GM23338 (cell line): ENCODE results near the gene BRAP. TPM values are rescaled to one million over a fixed set of nuclear protein-coding genes. Genes with fewer than 3 reads are reported as not detected.
"Not testable (repeated sequence)": the region's sequence is repeated elsewhere in the genome, so short reads cannot be mapped to it uniquely, and the experiment has no call there.

Source experiments
- ATAC-seq: fragments of 200-7000 bp; cut with Tn5 transposase; 3 replicates; pipeline ENCODE4 v1.9.1; 2020
- DNase-seq: peaks from one replicate; pipeline ENCODE4 v3.0.0-alpha.2; 2015; ENCODE audit warnings: low spot score
- H2AFZ ChIP-seq: fragments of 200-600 bp; sonication (generic); 2 replicates; pipeline ENCODE4 v1.8.0; 2016; ENCODE audit warnings: antibody characterized with exemption, mild to moderate bottlenecking, moderate library complexity
- H3F3A ChIP-seq: fragments of 200-600 bp; sonication (generic); replicated peaks from 2 replicates; pipeline ENCODE4 v1.8.0; 2017; ENCODE audit warnings: antibody characterized with exemption, mixed run types, low read depth
- H3K27ac ChIP-seq: fragments of 200-600 bp; sonication (generic); 2 replicates; pipeline ENCODE4 v1.6.1; 2016; ENCODE audit warnings: low read depth
- H3K27me3 ChIP-seq: fragments of 200-600 bp; sonication (generic); 2 replicates; pipeline ENCODE4 v1.8.0; 2016; ENCODE audit warnings: mild to moderate bottlenecking, mixed run types, moderate library complexity; ENCODE audit not compliant: insufficient read depth
- H3K36me3 ChIP-seq: fragments of 200-600 bp; sonication (generic); 2 replicates; pipeline ENCODE4 v1.8.0; 2016; ENCODE audit warnings: mild to moderate bottlenecking; ENCODE audit not compliant: insufficient read depth
- H3K4me1 ChIP-seq: fragments of 200-600 bp; sonication (generic); 2 replicates; pipeline ENCODE4 v1.8.0; 2016; ENCODE audit warnings: mild to moderate bottlenecking, moderate library complexity; ENCODE audit not compliant: insufficient read depth
- H3K4me2 ChIP-seq: fragments of 200-600 bp; sonication (generic); 2 replicates; pipeline ENCODE4 v1.7.1; 2017; ENCODE audit warnings: mixed run types
- H3K4me3 ChIP-seq: fragments of 200-600 bp; sonication (generic); 2 replicates; pipeline ENCODE4 v1.6.1; 2016; ENCODE audit warnings: mixed run types
- H3K79me2 ChIP-seq: fragments of 200-600 bp; sonication (generic); replicated peaks from 2 replicates; pipeline ENCODE4 v1.8.0; 2017; ENCODE audit warnings: mild to moderate bottlenecking; ENCODE audit not compliant: insufficient read depth
- H3K9me2 ChIP-seq: fragments of 200-600 bp; sonication (generic); 2 replicates; pipeline ENCODE4 v1.8.0; 2017; ENCODE audit not compliant: insufficient read depth
- H4K20me1 ChIP-seq: fragments of 200-600 bp; sonication (generic); replicated peaks from 2 replicates; pipeline ENCODE4 v1.8.0; 2017; ENCODE audit warnings: mild to moderate bottlenecking; ENCODE audit not compliant: insufficient read depth
- H3K27ac Mint-ChIP-seq: 2 replicates; pipeline ENCODE4 v1.8.0; 2020; ENCODE audit warnings: inconsistent platforms, mild to moderate bottlenecking, moderate library complexity, mixed read lengths
- H3K27me3 Mint-ChIP-seq: 3 replicates; pipeline ENCODE4 v1.8.0; 2022; ENCODE audit warnings: low read depth, mild to moderate bottlenecking, moderate library complexity, mixed read lengths, inconsistent platforms; ENCODE audit not compliant: insufficient read depth, poor library complexity
- H3K36me3 Mint-ChIP-seq: 3 replicates; pipeline ENCODE4 v1.8.0; 2021; ENCODE audit warnings: low read depth, mild to moderate bottlenecking, inconsistent platforms, moderate library complexity, mixed read lengths
- H3K4me1 Mint-ChIP-seq: 3 replicates; pipeline ENCODE4 v1.8.0; 2020; ENCODE audit warnings: mild to moderate bottlenecking, inconsistent platforms, mixed read lengths
- H3K4me3 Mint-ChIP-seq: 3 replicates; pipeline ENCODE4 v1.8.0; 2021; ENCODE audit warnings: moderate library complexity, mild to moderate bottlenecking, inconsistent platforms, mixed read lengths
- H3K9me3 Mint-ChIP-seq: 3 replicates; pipeline ENCODE4 v1.8.0; 2020; ENCODE audit warnings: moderate library complexity, mild to moderate bottlenecking, inconsistent platforms, mixed read lengths
- REST ChIP-seq: IDR thresholded peaks from one replicate; pipeline ENCODE4 v1.6.1; 2018; ENCODE audit warnings: antibody characterized with exemption; ENCODE audit not compliant: unreplicated experiment
- polyA plus RNA-seq: library from polyadenylated mRNA; unstranded; fragments of >200 nt; fragmentation: Nextera tagmentation; extraction: Ambion mirVana; gene quantifications from 2 replicates; pipeline ENCODE4 v1.2.1, GENCODE V29; 2016
- total RNA-seq: library from RNA; depleted of rRNA; stranded (reverse); fragments of >200 nt; shearing (Covaris generic); gene quantifications from 2 replicates; pipeline ENCODE4 v1.2.3, GENCODE V29; 2014; rRNA removed

The BRAP gene
- total and polyA plus RNA-seq, 2 experiments from 2014 or later: 14.9 to 19.4 TPM

- no peak for TF ChIP-seq REST
Observed at GRCh38 chr12:111596985-111597830, 88.5 kb downstream of the BRAP start (continued).

- not testable (repeated sequence) for H3K36me3 ChIP-seq, H3K9me2 ChIP-seq, H2AFZ ChIP-seq, H3K27me3 ChIP-seq, H3K27ac Mint-ChIP-seq, DNase-seq, H3K9me3 Mint-ChIP-seq, ATAC-seq, H3K36me3 Mint-ChIP-seq, H3F3A ChIP-seq
- peak overlapping the region; percentile 36 for H3K27ac ChIP-seq
- H3K27me3 Mint-ChIP-seq: peaks cover 12% of the 10 kb centered on the region
- H3K4me3 Mint-ChIP-seq: peak overlapping the region; percentile 93; the same call in 2 of the 3 replicates
- peaks cover 36% of the 10 kb centered on the region for H4K20me1 ChIP-seq
- peaks cover 84% of the 10 kb centered on the region for H3K79me2 ChIP-seq
- H3K4me1 Mint-ChIP-seq: peaks cover 31% of the 10 kb centered on the region
- H3K4me3 ChIP-seq: 0 out of 2 replicates have a peak overlapping the region, but pooled peaks have one; percentile 3
- peaks cover 27% of the 10 kb centered on the region for H3K4me1 ChIP-seq
- H3K4me2 ChIP-seq: peak overlapping the region; percentile 24; the same call in 1 of the 2 replicates
Observed at GRCh38 chr12:111595341-111595835, 90.4 kb downstream of the BRAP start.

Other genes starting within 250 kb of the BRAP start
- gene ATXN2, start 86.6 kb downstream of the BRAP start, total RNA-seq: 44.8 and 52.9 TPM in 2 replicates
- gene ATXN2, start 86.6 kb downstream of the BRAP start, polyA plus RNA-seq: 59.5 and 61.0 TPM in 2 replicates
- 23.1 and 24.4 TPM in 2 replicates for gene ACAD10, start 97 bp upstream of the BRAP start, total RNA-seq
- gene ACAD10, start 97 bp upstream of the BRAP start, polyA plus RNA-seq: 15.4 and 16.3 TPM in 2 replicates
- 7.9 and 14.9 TPM in 2 replicates for gene ALDH2, start 81.0 kb upstream of the BRAP start, total RNA-seq
- gene ALDH2, start 81.0 kb upstream of the BRAP start, polyA plus RNA-seq: 48.5 and 50.5 TPM in 2 replicates
- gene MAPKAPK5, start 156.3 kb upstream of the BRAP start, total RNA-seq: 77.0 and 107 TPM in 2 replicates
- gene MAPKAPK5, start 156.3 kb upstream of the BRAP start, polyA plus RNA-seq: 39.6 and 41.5 TPM in 2 replicates